HG03354 (cell line): ENCODE measurements around the gene TLCD4.
"Not testable (repeated sequence)": the region's sequence is repeated elsewhere in the genome, so short reads cannot be mapped to it uniquely, and the experiment has no call there.

ENCODE experiments used
- ATAC-seq: cut with Tn5 transposase; IDR thresholded peaks from one replicate; pipeline ENCODE4 v1.9.1; 2021; ENCODE audit warnings: mild to moderate bottlenecking; ENCODE audit not compliant: unreplicated experiment, poor library complexity, severe bottlenecking

TLCD4 gene

DNA sequence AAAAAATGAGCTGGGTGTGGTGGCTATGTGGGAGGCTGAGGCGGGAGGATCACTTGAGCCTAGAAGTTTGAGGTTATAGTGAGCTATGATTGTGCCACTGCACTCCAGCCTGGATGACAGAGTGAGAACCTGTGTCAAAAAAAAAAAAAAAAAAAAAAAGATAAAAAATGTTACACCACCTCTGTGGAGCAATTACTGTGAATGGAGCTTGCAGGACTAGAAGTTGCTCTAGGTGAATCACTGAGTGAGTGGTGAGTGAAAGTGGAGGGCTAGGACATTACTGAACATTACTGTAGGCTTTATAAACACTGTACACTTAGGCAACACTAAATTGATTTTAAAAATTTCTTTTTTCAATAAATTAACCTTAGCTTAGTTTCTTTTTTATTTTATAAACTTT is 21.9 kb downstream of the TLCD4 start:
- no peak for ATAC-seq

GRCh38 chr1:95140791-95141190 is 23.6 kb downstream of the TLCD4 start:
- no peak for ATAC-seq

DNA sequence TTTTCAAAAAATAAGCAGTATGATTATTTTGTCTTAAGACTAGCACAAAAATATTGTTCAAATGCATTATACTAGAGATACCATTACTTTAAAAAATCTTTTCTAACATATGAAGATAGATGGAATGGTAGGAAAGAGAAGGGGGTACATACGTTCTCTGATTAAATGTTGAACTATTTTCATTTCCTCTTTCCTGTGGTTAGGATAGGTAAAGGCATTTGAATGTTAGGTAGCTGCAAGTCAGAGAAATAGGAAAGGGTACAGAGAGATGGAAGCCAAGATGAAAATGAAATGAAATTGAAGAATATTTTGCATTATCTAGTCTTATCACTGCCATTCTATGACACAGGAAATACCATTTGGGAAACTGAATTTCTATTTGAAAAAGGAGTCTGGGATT is 28.3 kb downstream of the TLCD4 start:
- peak; percentile 50 for ATAC-seq

- ATAC-seq = peak; percentile 81
Observed at GRCh38 chr1:95146637-95147036, 29.5 kb downstream of the TLCD4 start.

DNA sequence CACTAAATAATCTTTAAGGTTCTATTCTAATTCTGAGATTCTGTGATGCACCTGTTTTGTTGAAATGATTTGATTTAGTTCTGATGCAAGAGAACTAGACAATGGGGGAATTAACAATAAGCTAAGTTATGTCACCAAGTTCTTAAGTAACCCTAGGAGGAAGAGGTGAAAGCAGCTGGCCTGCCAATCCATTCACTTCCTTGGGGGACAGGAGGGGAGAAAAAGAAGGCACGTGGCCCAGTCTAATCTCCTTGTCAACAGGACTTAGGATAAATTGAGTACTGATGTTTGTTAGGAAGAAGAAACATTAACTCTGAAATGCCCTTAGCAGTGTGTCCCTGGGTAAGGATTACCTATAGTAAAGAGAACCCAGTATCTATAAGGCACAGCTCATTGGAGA is 36.9 kb downstream of the TLCD4 start:
- no peak for ATAC-seq

GRCh38 chr1:95165569-95165968 is 48.4 kb downstream of the TLCD4 start:
- not testable (repeated sequence) for ATAC-seq
